Measurements from ENCODE around the gene ACOT8. TPM values are rescaled to one million over a fixed set of nuclear protein-coding genes. Genes with fewer than 3 reads are reported as not detected.
A peak's percentile ranks its signal among the peaks of the same experiment; 100 is the strongest.

ACOT8 gene
- polyA plus RNA-seq, 2 of the 4 experiments (the other 2 are of a cell fraction): 14.0 to 18.5 TPM

GRCh38 chr20:45835825-45836224, 21.4 kb downstream of the ACOT8 start:
- H3K4me1 ChIP-seq: peaks cover 17% of the 10 kb centered on the region; the same call in 2 of the 3 replicates
- no peak for ATAC-seq
- POLR2A ChIA-PET: no interaction called here
- no peak for FAIRE-seq
- H3K4me2 ChIP-seq: 0 out of 3 replicates have a peak overlapping the region, but pooled peaks have one; percentile 81
- CTCF ChIA-PET: interaction anchor here (1.8 kb wide), 1 partner anchor 37 kb away, joined by 6 read pairs; no protein-coding TSS in a partner anchor
- no peak overlapping the region for H3K27ac ChIP-seq
- WGBS (ENCODE audit: missing lambda C conversion rate): 98% methylated on average over 5 of the region's 5 CpGs
- H3K4me3 ChIP-seq: no peak overlapping the region
- H3K9me3 ChIP-seq: no peaks in the 10 kb centered on the region
- no peak for DNase-seq (ENCODE audit: low read depth in 1 of 2, low spot score in 1 of 2)
- TF ChIP-seq GATA3 (IDR thresholded peaks at IDR 0.05; ENCODE audit: borderline replicate concordance): no peak

GRCh38 chr20:45835329-45835765, 21.8 kb downstream of the ACOT8 start:
- ATAC-seq: no peak
- WGBS (ENCODE audit: missing lambda C conversion rate): 91% methylated on average over 3 of the region's 3 CpGs
- no peak overlapping the region for H3K27ac ChIP-seq
- peaks cover 17% of the 10 kb centered on the region; the same call in 2 of the 3 replicates for H3K4me1 ChIP-seq
- CTCF ChIA-PET: interaction anchor here (1.1 to 2.1 kb wide), 3 partner anchors 10 to 64 kb away, joined by 3 to 8 read pairs (median 5); no protein-coding TSS in a partner anchor
- no peak for FAIRE-seq
- no peak overlapping the region for H3K4me3 ChIP-seq
- POLR2A ChIA-PET: no interaction called here
- TF ChIP-seq PHF8 (IDR thresholded peaks at IDR 0.05; ENCODE audit: borderline replicate concordance, low read depth) (no peak), CEBPB (IDR thresholded peaks at IDR 0.05) (no peak), ZSCAN20 (CRISPR knock-in tag; IDR thresholded peaks at IDR 0.05) (no peak), GATA3 (IDR thresholded peaks at IDR 0.05; ENCODE audit: borderline replicate concordance) (no peak), MYC (IDR thresholded peaks at IDR 0.05; ENCODE audit: borderline replicate concordance, low read length) (no peak), RAD21 (conservative IDR thresholded peaks at IDR 0.05 in 1 of 2, IDR thresholded peaks at IDR 0.05 in 1 of 2) (no peak), EHF (CRISPR knock-in tag; IDR thresholded peaks at IDR 0.05) (no peak), NR3C1 (IDR thresholded peaks at IDR 0.05) (no peak), EHMT2 (IDR thresholded peaks at IDR 0.05; ENCODE audit: low read depth) (no peak), ESRRA (IDR thresholded peaks at IDR 0.05; ENCODE audit: borderline replicate concordance, low read length) (no peak), TFCP2L1 (CRISPR knock-in tag; IDR thresholded peaks at IDR 0.05) (no peak), CBX8 (IDR thresholded peaks at IDR 0.05) (no peak)
- TF ChIP-seq, protein P1, sequence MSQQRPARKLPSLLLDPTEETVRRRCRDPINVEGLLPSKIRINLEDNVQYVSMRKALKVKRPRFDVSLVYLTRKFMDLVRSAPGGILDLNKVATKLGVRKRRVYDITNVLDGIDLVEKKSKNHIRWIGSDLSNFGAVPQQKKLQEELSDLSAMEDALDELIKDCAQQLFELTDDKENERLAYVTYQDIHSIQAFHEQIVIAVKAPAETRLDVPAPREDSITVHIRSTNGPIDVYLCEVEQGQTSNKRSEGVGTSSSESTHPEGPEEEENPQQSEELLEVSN (IDR thresholded peaks at IDR 0.05; ENCODE audit: borderline replicate concordance, low read depth): no peak
- TF ChIP-seq, protein P2, sequence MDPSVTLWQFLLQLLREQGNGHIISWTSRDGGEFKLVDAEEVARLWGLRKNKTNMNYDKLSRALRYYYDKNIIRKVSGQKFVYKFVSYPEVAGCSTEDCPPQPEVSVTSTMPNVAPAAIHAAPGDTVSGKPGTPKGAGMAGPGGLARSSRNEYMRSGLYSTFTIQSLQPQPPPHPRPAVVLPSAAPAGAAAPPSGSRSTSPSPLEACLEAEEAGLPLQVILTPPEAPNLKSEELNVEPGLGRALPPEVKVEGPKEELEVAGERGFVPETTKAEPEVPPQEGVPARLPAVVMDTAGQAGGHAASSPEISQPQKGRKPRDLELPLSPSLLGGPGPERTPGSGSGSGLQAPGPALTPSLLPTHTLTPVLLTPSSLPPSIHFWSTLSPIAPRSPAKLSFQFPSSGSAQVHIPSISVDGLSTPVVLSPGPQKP (IDR thresholded peaks at IDR 0.05; ENCODE audit: low read depth, low read length): no peak
- H3K4me2 ChIP-seq: peak overlapping the region; percentile 81; the same call in 1 of the 3 replicates
- H3K9me3 ChIP-seq: no peaks in the 10 kb centered on the region
- no peak for DNase-seq (ENCODE audit: low read depth in 1 of 2, low spot score in 1 of 2)

GRCh38 chr20:45834797-45835161, 22.4 kb downstream of the ACOT8 start:
- ChIA-PET POLR2A (interaction anchor here (1.1 to 2.2 kb wide), 6 partner anchors 9 to 100 kb away, joined by 3 to 12 read pairs (median 4); partner anchors contain the start of genes PCIF1, UBE2C and ZSWIM1), CTCF (interaction anchor here (1.1 to 2.1 kb wide), 4 partner anchors 10 to 136 kb away, joined by 3 to 8 read pairs (median 4); no protein-coding TSS in a partner anchor)
- 93% methylated on average over 13 of the region's 14 CpGs for WGBS (ENCODE audit: missing lambda C conversion rate)
- Histone ChIP-seq H3K4me1 (peaks cover 17% of the 10 kb centered on the region; the same call in 2 of the 3 replicates), H3K4me3 (peak overlapping the region; percentile 73), H3K4me2 (peak overlapping the region; percentile 81), H3K27ac (peak overlapping the region in 1 of 2 experiments; percentile 93; a peak in 2 of 6 replicates), H3K9me3 (no peaks in the 10 kb centered on the region)
- ATAC-seq: no peak
- no peak for TF ChIP-seq TP53 (CRISPR knock-in tag; IDR thresholded peaks at IDR 0.05)
- TF ChIP-seq, protein P1 (IDR thresholded peaks at IDR 0.05; ENCODE audit: borderline replicate concordance, low read depth): no peak
- TF ChIP-seq, protein P3, sequence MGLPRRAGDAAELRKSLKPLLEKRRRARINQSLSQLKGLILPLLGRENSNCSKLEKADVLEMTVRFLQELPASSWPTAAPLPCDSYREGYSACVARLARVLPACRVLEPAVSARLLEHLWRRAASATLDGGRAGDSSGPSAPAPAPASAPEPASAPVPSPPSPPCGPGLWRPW (IDR thresholded peaks at IDR 0.05): no peak
- FAIRE-seq: no peak
- DNase-seq (ENCODE audit: low read depth in 1 of 2, low spot score in 1 of 2): no peak

Measured in A549 (cell line).